ENCODE data around the gene ZNF771. TPM values are rescaled to one million over a fixed set of nuclear protein-coding genes. Genes with fewer than 3 reads are reported as not detected.

Gene ZNF771
- total RNA-seq, 3 donors from 2014 or later: 21.1 to 29.2 (median 22.2) TPM

DNA sequence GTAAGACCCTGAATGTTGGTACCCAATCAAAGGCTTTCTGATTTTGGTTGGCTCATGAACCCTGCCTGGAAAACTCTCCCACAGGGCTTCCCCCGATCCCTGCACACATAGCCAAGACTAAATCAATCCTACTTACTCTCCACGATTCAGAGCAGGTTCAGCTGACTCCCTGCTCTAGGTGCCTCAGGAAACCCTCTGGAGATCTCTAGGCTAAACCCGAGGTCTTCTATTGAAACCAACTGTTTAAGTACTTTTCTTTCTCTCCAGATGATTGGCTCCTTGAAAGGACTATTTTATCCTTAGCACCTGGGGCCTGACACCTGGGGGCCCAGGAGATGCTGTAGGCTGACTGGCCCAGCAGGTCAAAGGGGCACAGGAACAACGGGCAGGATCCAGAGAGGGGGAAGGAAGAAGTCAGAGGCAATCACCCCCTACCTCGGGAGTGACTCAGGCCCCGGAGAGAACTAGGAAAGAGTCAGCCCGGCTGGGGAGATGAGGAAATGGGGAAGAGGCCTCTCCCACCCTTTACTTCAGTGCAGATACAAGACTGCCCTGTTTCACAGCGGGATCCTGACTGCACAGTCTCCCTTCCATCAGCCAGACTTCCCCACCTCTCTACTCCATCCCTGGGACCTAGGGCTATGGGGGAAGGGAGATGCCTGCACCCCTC, 39.1 kb upstream of the ZNF771 start:
- Histone ChIP-seq H3K4me1 (peaks cover 0 to 18% of the 10 kb centered on the region in 2 donors), H3K9me3 (no peaks in the 10 kb centered on the region), H3K36me3 (no peaks in the 10 kb centered on the region), H3K4me3 (peak overlapping the region; percentile 87 to 98 (median 88)), H3K27ac (peak overlapping the region; percentile 75 to 97), H3K27me3 (no peaks in the 10 kb centered on the region)
- intact Hi-C loops (cut with DNase I; ENCODE audit: low total_unique reads): no loop called here
- DNase-seq (ENCODE audit: low spot score in 2 of 2): no peak
- TF ChIP-seq POLR2AphosphoS5 (IDR thresholded peaks at IDR 0.05): no peak

DNA sequence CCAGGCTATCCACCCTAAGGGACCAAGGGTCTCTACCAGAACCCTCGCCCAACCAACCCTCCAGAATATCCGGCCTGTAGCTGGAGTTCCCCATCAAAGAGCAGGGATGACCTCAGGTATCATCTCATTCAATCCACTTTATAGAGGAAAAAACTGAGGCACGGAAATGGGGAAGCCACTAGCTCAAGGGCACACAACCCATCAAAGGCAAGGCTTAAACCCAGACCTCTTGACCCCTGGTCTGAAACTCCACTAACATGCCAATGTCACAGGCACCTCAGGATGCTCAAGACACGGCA, 38.7 kb upstream of the ZNF771 start:
- peak overlapping the region; percentile 87 to 98 (median 88) for H3K4me3 ChIP-seq
- TF ChIP-seq POLR2A (IDR thresholded peaks at IDR 0.05): no peak
- TF ChIP-seq POLR2AphosphoS5 (IDR thresholded peaks at IDR 0.05): no peak
- TF ChIP-seq, protein P1, sequence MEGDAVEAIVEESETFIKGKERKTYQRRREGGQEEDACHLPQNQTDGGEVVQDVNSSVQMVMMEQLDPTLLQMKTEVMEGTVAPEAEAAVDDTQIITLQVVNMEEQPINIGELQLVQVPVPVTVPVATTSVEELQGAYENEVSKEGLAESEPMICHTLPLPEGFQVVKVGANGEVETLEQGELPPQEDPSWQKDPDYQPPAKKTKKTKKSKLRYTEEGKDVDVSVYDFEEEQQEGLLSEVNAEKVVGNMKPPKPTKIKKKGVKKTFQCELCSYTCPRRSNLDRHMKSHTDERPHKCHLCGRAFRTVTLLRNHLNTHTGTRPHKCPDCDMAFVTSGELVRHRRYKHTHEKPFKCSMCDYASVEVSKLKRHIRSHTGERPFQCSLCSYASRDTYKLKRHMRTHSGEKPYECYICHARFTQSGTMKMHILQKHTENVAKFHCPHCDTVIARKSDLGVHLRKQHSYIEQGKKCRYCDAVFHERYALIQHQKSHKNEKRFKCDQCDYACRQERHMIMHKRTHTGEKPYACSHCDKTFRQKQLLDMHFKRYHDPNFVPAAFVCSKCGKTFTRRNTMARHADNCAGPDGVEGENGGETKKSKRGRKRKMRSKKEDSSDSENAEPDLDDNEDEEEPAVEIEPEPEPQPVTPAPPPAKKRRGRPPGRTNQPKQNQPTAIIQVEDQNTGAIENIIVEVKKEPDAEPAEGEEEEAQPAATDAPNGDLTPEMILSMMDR (IDR thresholded peaks at IDR 0.05): no peak
- H3K27me3 ChIP-seq: no peaks in the 10 kb centered on the region
- H3K4me1 ChIP-seq: peaks cover 0 to 18% of the 10 kb centered on the region in 2 donors
- H3K9me3 ChIP-seq: no peaks in the 10 kb centered on the region
- no peaks in the 10 kb centered on the region for H3K36me3 ChIP-seq
- intact Hi-C loops (cut with DNase I; ENCODE audit: low total_unique reads): no loop called here
- peak overlapping the region; percentile 75 to 97 for H3K27ac ChIP-seq
- DNase-seq (ENCODE audit: low spot score in 2 of 2): no peak

DNA sequence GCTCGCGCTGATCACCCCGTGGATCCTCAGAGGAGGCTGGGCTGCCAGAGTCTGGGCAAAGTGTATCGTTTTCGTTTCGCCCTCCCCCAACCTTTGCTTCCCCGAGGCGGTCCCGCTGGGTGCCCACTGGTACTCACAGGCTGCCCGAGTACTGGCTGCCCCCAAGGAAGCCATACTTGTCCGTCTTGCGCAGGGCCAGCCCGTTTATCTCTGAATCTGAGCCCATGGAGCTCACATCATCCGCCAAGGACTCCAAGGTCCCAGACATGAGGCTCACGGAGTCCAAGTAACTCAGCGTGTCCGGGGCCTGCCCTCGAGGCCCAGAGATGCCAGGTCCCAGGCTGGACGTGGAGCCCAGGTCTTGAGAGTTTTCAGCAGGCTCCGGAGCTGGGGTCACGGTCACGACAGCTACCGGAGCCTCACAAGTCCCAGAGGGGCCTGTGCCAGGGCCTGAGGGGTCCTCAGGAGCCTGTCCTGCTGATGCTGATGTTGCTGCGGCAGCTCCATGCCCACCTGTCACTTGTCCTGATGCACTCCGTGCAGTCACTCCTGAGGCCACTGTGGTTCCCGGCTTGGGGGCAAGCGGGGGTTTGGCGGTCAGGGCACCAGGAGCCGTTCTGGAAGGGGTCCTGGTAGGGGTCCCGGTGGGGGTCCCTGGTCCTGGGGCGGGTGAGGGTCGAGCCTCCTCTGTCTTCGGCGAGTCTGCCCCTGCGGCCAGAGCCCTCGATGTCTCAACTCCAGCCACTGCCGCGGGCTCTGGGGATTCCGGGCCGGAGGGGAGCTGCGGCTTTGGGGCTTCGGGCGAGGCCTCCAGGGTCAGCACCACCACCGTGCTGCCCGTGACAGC, 38.1 kb upstream of the ZNF771 start:
- H3K9me3 ChIP-seq: no peaks in the 10 kb centered on the region
- H3K36me3 ChIP-seq: no peaks in the 10 kb centered on the region
- peak overlapping the region; percentile 75 to 97 for H3K27ac ChIP-seq
- peaks cover 0 to 18% of the 10 kb centered on the region in 2 donors for H3K4me1 ChIP-seq
- intact Hi-C loops (cut with DNase I; ENCODE audit: low total_unique reads): no loop called here
- DNase-seq (ENCODE audit: low spot score in 2 of 2): no peak
- H3K27me3 ChIP-seq: no peaks in the 10 kb centered on the region
- TF ChIP-seq POLR2AphosphoS5 (IDR thresholded peaks at IDR 0.05) (no peak), POLR2A (IDR thresholded peaks at IDR 0.05) (no peak)
- TF ChIP-seq, protein P1 (IDR thresholded peaks at IDR 0.05): no peak
- peak overlapping the region; percentile 87 to 98 (median 88) for H3K4me3 ChIP-seq

DNA sequence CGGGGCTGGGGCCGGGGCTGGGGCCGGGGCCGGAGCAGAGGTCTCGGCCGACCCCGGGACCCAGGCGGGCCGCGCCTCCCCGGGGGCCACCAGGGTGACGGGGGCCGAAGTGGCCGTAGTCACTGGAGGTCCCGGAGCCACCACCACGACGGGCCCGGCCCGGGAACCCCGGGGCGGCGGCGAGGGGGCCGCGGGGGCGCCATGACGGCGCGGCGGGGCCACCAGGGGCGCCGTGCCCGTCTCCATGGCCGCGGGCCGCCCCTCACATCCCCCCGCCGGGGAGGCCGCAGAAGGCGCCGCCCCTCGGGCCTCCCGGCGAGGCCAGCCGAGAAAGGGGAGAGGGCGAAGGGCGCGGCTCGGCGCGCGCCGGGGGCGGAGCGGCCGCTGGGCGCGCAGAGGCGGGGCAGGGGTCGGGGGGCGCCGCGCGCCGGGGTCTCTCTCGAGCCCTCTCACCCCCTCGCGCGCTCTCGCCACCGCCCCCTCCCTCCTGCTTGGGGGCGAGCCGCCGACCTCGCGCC, 37.4 kb upstream of the ZNF771 start:
- Histone ChIP-seq H3K27ac (peak overlapping the region; percentile 75 to 97), H3K27me3 (no peaks in the 10 kb centered on the region), H3K36me3 (no peaks in the 10 kb centered on the region), H3K4me1 (peaks cover 0 to 18% of the 10 kb centered on the region in 2 donors), H3K9me3 (no peaks in the 10 kb centered on the region), H3K4me3 (peak overlapping the region; percentile 87 to 98 (median 88))
- DNase-seq (ENCODE audit: low spot score in 2 of 2): no peak
- intact Hi-C loops (cut with DNase I; ENCODE audit: low total_unique reads): no loop called here
- TF ChIP-seq POLR2A (IDR thresholded peaks at IDR 0.05) (no peak), POLR2AphosphoS5 (IDR thresholded peaks at IDR 0.05) (peak in 1 of 3 donors; percentile 11)
- TF ChIP-seq, protein P1 (IDR thresholded peaks at IDR 0.05): peak in 1 of 3 donors; percentile 16

DNA sequence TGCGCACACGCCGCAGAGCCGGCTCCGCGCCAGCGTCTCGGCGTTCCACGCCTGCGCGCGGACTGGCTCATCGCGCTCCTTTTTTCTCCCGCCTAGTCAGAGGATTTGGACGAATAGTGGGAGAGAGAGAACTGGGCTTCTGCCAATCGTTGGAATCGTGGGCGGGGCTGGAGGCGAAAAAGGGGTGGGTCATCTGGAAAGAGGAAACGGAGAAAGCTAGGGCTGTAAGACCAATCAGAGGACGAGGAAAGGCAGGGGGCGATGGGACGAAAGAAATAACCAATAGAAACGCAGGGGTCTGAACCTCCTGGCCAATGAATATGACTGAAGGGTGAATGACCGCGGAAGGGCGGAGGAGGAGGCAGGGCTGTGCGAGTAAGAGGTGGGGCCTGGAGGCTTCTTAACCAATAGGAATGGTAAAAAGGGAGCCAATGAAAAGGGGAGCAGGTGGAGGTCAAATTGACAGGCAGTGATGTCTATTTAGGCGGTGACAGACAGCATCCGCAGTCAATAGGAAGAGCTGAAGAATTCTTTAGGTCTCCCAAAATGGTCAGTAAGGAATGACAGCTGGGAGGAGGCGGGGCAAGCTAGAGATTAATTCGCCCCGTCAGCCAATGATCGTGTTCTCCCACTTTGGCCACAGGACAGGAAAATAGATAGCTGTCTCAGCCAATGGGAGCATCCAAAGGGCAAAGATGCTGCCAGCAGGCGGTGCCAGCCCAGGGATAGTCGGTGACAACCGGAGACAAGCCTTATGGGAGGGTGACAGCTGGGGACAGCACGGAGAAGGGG, 36.8 kb upstream of the ZNF771 start, which contains the start of gene TBC1D10B:
TBC1D10B (minus strand) TSS at position 39 of the 792 bp plus-strand sequence. CDS start 311 bp downstream, outside the sequence.
- intact Hi-C loops (cut with DNase I; ENCODE audit: low total_unique reads): no loop called here
- TF ChIP-seq, protein P1 (IDR thresholded peaks at IDR 0.05): peak in 1 of 3 donors; percentile 26
- peak; percentile 72 to 76 (median 76) for TF ChIP-seq POLR2AphosphoS5 (IDR thresholded peaks at IDR 0.05)
- no peak for TF ChIP-seq POLR2A (IDR thresholded peaks at IDR 0.05)
- Histone ChIP-seq H3K4me3 (peak within 1 kb of the TSS; percentile 87 to 98 (median 88)), H3K4me1 (peaks cover 0 to 18% of the 10 kb centered on the region in 2 donors), H3K27me3 (no peaks in the 10 kb centered on the region), H3K9me3 (no peaks in the 10 kb centered on the region), H3K36me3 (no peaks in the 10 kb centered on the region), H3K27ac (peak within 1 kb of the TSS; percentile 92 to 97)
- DNase-seq (ENCODE audit: low spot score in 2 of 2): peak; percentile 99 to 100
